Measurements from ENCODE around the gene REG4. TPM values are rescaled to one million over a fixed set of nuclear protein-coding genes. Genes with fewer than 3 reads are reported as not detected.

Gene REG4
- polyA plus RNA-seq, 2 of the 4 experiments (the other 2 are of a cell fraction), result not detected

- WGBS (ENCODE audit: missing lambda C conversion rate), result 59% methylated on average over 11 of the region's 13 CpGs
- no peaks in the 10 kb centered on the region for H3K9me3 ChIP-seq
- H3K4me3 ChIP-seq, result no peak overlapping the region
- DNase-seq (ENCODE audit: low read depth in 1 of 2, low spot score in 1 of 2) (no peak), ATAC-seq (no peak), FAIRE-seq (no peak)
- CTCF ChIA-PET, result interaction anchor here (1.2 kb wide), 1 partner anchor 12 kb away, joined by 3 read pairs; no protein-coding TSS in a partner anchor
- TF ChIP-seq NPAS2 (CRISPR knock-in tag; IDR thresholded peaks at IDR 0.05; ENCODE audit: borderline replicate concordance) (no peak), HEYL (CRISPR knock-in tag; IDR thresholded peaks at IDR 0.05) (no peak)
- POLR2A ChIA-PET, result no interaction called here
- no peaks in the 10 kb centered on the region for H3K4me1 ChIP-seq
- no peak overlapping the region for H3K4me2 ChIP-seq
- no peak overlapping the region for H3K27ac ChIP-seq
Observed at GRCh38 chr1:119805746-119806145, 5.5 kb downstream of the REG4 start.

DNA sequence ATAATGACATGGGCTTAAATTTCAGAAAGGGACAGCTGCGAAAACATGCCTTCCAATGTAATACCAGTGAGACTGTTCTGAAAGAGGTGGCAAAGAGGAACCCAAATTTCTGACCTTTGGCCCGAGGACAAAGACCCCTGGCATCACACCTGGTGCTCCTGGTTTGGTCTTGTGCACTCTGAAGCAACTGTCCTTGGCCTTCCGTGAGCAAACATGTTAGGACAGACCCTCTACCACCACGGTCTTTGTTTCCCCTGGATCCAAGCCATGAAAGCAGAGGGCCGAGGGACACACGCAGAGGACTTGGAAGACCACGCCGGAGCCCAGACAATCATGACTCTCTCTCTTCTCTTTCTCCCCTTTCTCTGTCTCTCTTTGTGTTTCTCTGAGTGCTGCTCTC is 6.0 kb downstream of the REG4 start:
- Histone ChIP-seq H3K4me2 (no peak overlapping the region), H3K4me3 (no peak overlapping the region), H3K27ac (no peak overlapping the region), H3K9me3 (no peaks in the 10 kb centered on the region), H3K4me1 (no peaks in the 10 kb centered on the region)
- no peak for DNase-seq (ENCODE audit: low read depth in 1 of 2, low spot score in 1 of 2)
- no peak for TF ChIP-seq JUN (IDR thresholded peaks at IDR 0.05)
- TF ChIP-seq ZNF302 (CRISPR knock-in tag; IDR thresholded peaks at IDR 0.05), result no peak
- TF ChIP-seq CBX2 (IDR thresholded peaks at IDR 0.05; ENCODE audit: borderline replicate concordance, low read depth), result no peak
- TF ChIP-seq, protein P1, sequence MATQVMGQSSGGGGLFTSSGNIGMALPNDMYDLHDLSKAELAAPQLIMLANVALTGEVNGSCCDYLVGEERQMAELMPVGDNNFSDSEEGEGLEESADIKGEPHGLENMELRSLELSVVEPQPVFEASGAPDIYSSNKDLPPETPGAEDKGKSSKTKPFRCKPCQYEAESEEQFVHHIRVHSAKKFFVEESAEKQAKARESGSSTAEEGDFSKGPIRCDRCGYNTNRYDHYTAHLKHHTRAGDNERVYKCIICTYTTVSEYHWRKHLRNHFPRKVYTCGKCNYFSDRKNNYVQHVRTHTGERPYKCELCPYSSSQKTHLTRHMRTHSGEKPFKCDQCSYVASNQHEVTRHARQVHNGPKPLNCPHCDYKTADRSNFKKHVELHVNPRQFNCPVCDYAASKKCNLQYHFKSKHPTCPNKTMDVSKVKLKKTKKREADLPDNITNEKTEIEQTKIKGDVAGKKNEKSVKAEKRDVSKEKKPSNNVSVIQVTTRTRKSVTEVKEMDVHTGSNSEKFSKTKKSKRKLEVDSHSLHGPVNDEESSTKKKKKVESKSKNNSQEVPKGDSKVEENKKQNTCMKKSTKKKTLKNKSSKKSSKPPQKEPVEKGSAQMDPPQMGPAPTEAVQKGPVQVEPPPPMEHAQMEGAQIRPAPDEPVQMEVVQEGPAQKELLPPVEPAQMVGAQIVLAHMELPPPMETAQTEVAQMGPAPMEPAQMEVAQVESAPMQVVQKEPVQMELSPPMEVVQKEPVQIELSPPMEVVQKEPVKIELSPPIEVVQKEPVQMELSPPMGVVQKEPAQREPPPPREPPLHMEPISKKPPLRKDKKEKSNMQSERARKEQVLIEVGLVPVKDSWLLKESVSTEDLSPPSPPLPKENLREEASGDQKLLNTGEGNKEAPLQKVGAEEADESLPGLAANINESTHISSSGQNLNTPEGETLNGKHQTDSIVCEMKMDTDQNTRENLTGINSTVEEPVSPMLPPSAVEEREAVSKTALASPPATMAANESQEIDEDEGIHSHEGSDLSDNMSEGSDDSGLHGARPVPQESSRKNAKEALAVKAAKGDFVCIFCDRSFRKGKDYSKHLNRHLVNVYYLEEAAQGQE (IDR thresholded peaks at IDR 0.05), result no peak
- TF ChIP-seq RAD21 (conservative IDR thresholded peaks at IDR 0.05 in 1 of 2, IDR thresholded peaks at IDR 0.05 in 1 of 2), result no peak
- TF ChIP-seq FOSL2 (IDR thresholded peaks at IDR 0.05), result no peak
- no peak for TF ChIP-seq FOSL2 (CRISPR knock-in tag; IDR thresholded peaks at IDR 0.05)
- no peak for TF ChIP-seq CTCF (IDR thresholded peaks at IDR 0.05)
- no peak for TF ChIP-seq MAFK (IDR thresholded peaks at IDR 0.05; ENCODE audit: partially characterized antibody)
- no peak for TF ChIP-seq HOXA7 (CRISPR knock-in tag; IDR thresholded peaks at IDR 0.05)
- ChIA-PET CTCF (no interaction called here), POLR2A (no interaction called here)
- ATAC-seq, result no peak
- 51% methylated on average over 8 of the region's 8 CpGs for WGBS (ENCODE audit: missing lambda C conversion rate)
- FAIRE-seq, result no peak

DNA sequence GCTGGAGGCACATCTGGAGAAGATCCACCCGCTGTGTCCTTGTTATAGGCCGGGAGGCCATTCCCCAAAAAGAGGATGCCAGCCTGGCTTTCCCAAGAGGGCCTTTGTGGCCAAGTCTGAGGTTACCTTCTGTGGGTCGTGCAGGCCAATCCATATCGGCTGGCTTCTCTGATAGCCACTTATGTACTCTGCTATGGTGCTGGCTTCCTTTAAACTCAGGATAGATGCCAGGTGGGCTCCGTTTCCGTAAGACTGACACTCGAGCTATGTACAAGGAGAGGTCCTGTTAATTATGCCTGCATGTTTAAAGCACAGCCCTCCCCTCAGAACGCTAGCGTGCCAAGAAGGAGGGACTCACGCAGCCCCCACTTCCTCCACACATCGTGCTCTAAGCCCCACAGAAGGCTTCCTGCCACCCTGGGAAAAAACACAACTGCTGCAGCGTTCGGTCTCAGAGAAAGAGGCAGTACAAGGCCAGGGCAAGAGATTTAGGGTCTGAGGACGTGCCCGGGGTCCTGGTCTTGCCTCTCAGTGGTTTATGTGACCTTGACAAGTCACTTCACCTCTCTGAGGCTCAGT is 11.6 kb downstream of the REG4 start:
- CTCF ChIA-PET, result interaction anchor here (0.9 to 1.5 kb wide), 2 partner anchors 7 to 9 kb away, joined by 3 to 4 read pairs; no protein-coding TSS in a partner anchor
- Histone ChIP-seq H3K27ac (no peak overlapping the region), H3K4me1 (no peaks in the 10 kb centered on the region), H3K9me3 (no peaks in the 10 kb centered on the region), H3K4me3 (no peak overlapping the region), H3K4me2 (no peak overlapping the region)
- 59% methylated on average over 3 of the region's 15 CpGs for WGBS (ENCODE audit: missing lambda C conversion rate)
- ATAC-seq (no peak), DNase-seq (ENCODE audit: low read depth in 1 of 2, low spot score in 1 of 2) (no peak), FAIRE-seq (no peak)
- POLR2A ChIA-PET, result no interaction called here
- TF ChIP-seq, protein P2, sequence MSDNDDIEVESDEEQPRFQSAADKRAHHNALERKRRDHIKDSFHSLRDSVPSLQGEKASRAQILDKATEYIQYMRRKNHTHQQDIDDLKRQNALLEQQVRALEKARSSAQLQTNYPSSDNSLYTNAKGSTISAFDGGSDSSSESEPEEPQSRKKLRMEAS (IDR thresholded peaks at IDR 0.05), result no peak
- TF ChIP-seq, protein P3, sequence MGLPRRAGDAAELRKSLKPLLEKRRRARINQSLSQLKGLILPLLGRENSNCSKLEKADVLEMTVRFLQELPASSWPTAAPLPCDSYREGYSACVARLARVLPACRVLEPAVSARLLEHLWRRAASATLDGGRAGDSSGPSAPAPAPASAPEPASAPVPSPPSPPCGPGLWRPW (IDR thresholded peaks at IDR 0.05), result no peak
- TF ChIP-seq, protein P1 (IDR thresholded peaks at IDR 0.05), result no peak
- TF ChIP-seq GATA3 (IDR thresholded peaks at IDR 0.05; ENCODE audit: borderline replicate concordance) (no peak), ZNF302 (CRISPR knock-in tag; IDR thresholded peaks at IDR 0.05) (no peak), CEBPB (IDR thresholded peaks at IDR 0.05) (no peak), FOSL2 (IDR thresholded peaks at IDR 0.05) (no peak), FOSL2 (CRISPR knock-in tag; IDR thresholded peaks at IDR 0.05) (no peak), ESRRA (IDR thresholded peaks at IDR 0.05; ENCODE audit: borderline replicate concordance, low read length) (no peak), SMC3 (IDR thresholded peaks at IDR 0.05) (no peak), MAZ (IDR thresholded peaks at IDR 0.05; ENCODE audit: borderline replicate concordance, low read depth, low read length) (no peak)
- TF ChIP-seq, protein P4, sequence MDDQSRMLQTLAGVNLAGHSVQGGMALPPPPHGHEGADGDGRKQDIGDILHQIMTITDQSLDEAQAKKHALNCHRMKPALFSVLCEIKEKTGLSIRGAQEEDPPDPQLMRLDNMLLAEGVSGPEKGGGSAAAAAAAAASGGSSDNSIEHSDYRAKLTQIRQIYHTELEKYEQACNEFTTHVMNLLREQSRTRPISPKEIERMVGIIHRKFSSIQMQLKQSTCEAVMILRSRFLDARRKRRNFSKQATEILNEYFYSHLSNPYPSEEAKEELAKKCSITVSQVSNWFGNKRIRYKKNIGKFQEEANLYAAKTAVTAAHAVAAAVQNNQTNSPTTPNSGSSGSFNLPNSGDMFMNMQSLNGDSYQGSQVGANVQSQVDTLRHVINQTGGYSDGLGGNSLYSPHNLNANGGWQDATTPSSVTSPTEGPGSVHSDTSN (IDR thresholded peaks at IDR 0.05), result no peak
- TF ChIP-seq, protein P5, sequence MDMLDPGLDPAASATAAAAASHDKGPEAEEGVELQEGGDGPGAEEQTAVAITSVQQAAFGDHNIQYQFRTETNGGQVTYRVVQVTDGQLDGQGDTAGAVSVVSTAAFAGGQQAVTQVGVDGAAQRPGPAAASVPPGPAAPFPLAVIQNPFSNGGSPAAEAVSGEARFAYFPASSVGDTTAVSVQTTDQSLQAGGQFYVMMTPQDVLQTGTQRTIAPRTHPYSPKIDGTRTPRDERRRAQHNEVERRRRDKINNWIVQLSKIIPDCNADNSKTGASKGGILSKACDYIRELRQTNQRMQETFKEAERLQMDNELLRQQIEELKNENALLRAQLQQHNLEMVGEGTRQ (IDR thresholded peaks at IDR 0.05), result no peak
